DOHH2 (cell line): ENCODE data around the gene LRRC37A.
"Not testable (repeated sequence)": the region's sequence is repeated elsewhere in the genome, so short reads cannot be mapped to it uniquely, and the experiment has no call there.

Source experiments
- H3F3A ChIP-seq: fragments of 200-600 bp; sonication (generic), shearing (Covaris generic); 2 replicates; pipeline ENCODE4 v1.6.0; 2016; ENCODE audit warnings: antibody characterized with exemption, mild to moderate bottlenecking; ENCODE audit not compliant: control insufficient read depth, insufficient read depth
- H3K27ac ChIP-seq: fragments of 200-600 bp; sonication (generic); 2 replicates; pipeline ENCODE4 v1.5.1; 2014; ENCODE audit warnings: low read depth, mild to moderate bottlenecking, low read length, moderate library complexity
- H3K27me3 ChIP-seq: fragments of 200-600 bp; sonication (generic); 2 replicates; pipeline ENCODE4 v1.6.1; 2014; ENCODE audit warnings: mild to moderate bottlenecking, low read length, mixed read lengths; ENCODE audit not compliant: control insufficient read depth
- H3K36me3 ChIP-seq: fragments of 200-600 bp; sonication (generic); 2 replicates; pipeline ENCODE4 v1.6.1; 2014; ENCODE audit warnings: mild to moderate bottlenecking, low read length, moderate library complexity, mixed read lengths; ENCODE audit not compliant: control insufficient read depth
- H3K4me1 ChIP-seq: fragments of 200-600 bp; sonication (generic); 2 replicates; pipeline ENCODE4 v1.6.1; 2014; ENCODE audit warnings: mild to moderate bottlenecking, low read length, mixed read lengths; ENCODE audit not compliant: control insufficient read depth
- H3K4me2 ChIP-seq: fragments of 200-600 bp; sonication (generic); 2 replicates; pipeline ENCODE4 v1.6.0; 2014; ENCODE audit warnings: mild to moderate bottlenecking, low read length, moderate library complexity
- H3K4me3 ChIP-seq: fragments of 200-600 bp; sonication (generic); 2 replicates; pipeline ENCODE4 v1.5.1; 2014; ENCODE audit warnings: mild to moderate bottlenecking, low read length, mixed read lengths
- H3K79me2 ChIP-seq: fragments of 200-600 bp; sonication (generic); 2 replicates; pipeline ENCODE4 v1.6.1; 2014; ENCODE audit warnings: mild to moderate bottlenecking, low read length, mixed read lengths; ENCODE audit not compliant: control insufficient read depth
- H3K9me2 ChIP-seq: fragments of 200-600 bp; sonication (generic); replicated peaks from 2 replicates; pipeline ENCODE4 v1.6.1; 2014; ENCODE audit warnings: mild to moderate bottlenecking, low read length, mixed read lengths; ENCODE audit not compliant: control insufficient read depth
- H3K9me3 ChIP-seq: fragments of 200-600 bp; sonication (generic); 2 replicates; pipeline ENCODE4 v1.6.1; 2014; ENCODE audit warnings: antibody characterized with exemption, low read length, mixed read lengths; ENCODE audit not compliant: control insufficient read depth, insufficient read depth
- H4K20me1 ChIP-seq: fragments of 200-600 bp; sonication (generic); 2 replicates; pipeline ENCODE4 v1.6.0; 2014; ENCODE audit warnings: low read depth, mild to moderate bottlenecking, antibody characterized with exemption, low read length, moderate library complexity; ENCODE audit not compliant: control insufficient read depth, insufficient read depth
- CTCF ChIP-seq: fragments of 200-600 bp; sonication (generic); IDR thresholded peaks from one replicate; pipeline ENCODE4 v1.5.1; 2014; ENCODE audit warnings: antibody characterized with exemption, mild to moderate bottlenecking, low read depth, low read length; ENCODE audit not compliant: poor library complexity, severe bottlenecking

Gene LRRC37A

GRCh38 chr17:46294831-46295230 lies at the start of gene LRRC37A:
Gene LRRC37A (plus strand): TSS chr17:46295131. CDS start chr17:46295134, 3 bp downstream.
- H3K9me3 ChIP-seq, H3K9me2 ChIP-seq, H3K27ac ChIP-seq, H3K36me3 ChIP-seq, H3K27me3 ChIP-seq, H3K79me2 ChIP-seq, H3K4me3 ChIP-seq, H3K4me2 ChIP-seq, H4K20me1 ChIP-seq: not testable (repeated sequence)
- Histone ChIP-seq H3K4me1 (peaks cover 21% of the 10 kb centered on the region), H3F3A (peaks cover 12% of the 10 kb centered on the region)

GRCh38 chr17:46249153-46249552 lies 45.8 kb upstream of the LRRC37A start:
- not testable (repeated sequence) for H3K4me2 ChIP-seq

GRCh38 chr17:46252804-46253203 lies 42.1 kb upstream of the LRRC37A start:
- not testable (repeated sequence) for H3K27me3 ChIP-seq, H4K20me1 ChIP-seq, H3K9me2 ChIP-seq, H3K36me3 ChIP-seq, H3K4me2 ChIP-seq, H3K79me2 ChIP-seq, H3K9me3 ChIP-seq, H3K27ac ChIP-seq, H3K4me3 ChIP-seq, H3F3A ChIP-seq, H3K4me1 ChIP-seq

More at GRCh38 chr17:46249153-46249552, 45.8 kb upstream of the LRRC37A start:
- H4K20me1 ChIP-seq, H3K27me3 ChIP-seq, H3K4me1 ChIP-seq, H3K9me2 ChIP-seq, H3F3A ChIP-seq, H3K4me3 ChIP-seq, H3K36me3 ChIP-seq, H3K27ac ChIP-seq, H3K79me2 ChIP-seq, H3K9me3 ChIP-seq: not testable (repeated sequence)

DNA sequence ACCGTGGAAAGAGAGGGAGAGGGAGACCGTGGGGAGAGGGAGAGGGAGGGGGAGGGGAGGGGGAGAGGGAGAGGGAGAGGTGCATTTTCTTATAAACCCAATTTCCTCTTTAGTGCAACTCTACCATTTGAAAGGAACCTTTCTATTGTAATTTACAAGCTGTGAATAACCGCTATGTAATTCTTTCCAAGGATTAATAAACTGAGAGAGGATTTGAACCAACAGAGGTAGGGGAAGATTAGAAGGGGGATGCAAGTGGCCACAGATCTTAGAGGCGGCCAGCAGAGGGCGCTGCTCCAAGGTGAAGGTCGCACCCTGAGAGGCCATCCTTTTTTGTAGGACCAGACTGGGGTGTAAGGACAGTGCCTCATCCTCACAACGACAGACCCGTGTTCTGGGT lies 41.2 kb upstream of the LRRC37A start:
- Histone ChIP-seq H3K4me3 (peak overlapping the region; percentile 21; the same call in 1 of the 2 replicates), H3K4me2 (peak overlapping the region; percentile 39)
- not testable (repeated sequence) for H3K36me3 ChIP-seq, H3K27me3 ChIP-seq, H3K4me1 ChIP-seq, H4K20me1 ChIP-seq, H3K79me2 ChIP-seq, H3K27ac ChIP-seq, H3F3A ChIP-seq, H3K9me2 ChIP-seq, H3K9me3 ChIP-seq
- peak; percentile 82 for TF ChIP-seq CTCF

DNA sequence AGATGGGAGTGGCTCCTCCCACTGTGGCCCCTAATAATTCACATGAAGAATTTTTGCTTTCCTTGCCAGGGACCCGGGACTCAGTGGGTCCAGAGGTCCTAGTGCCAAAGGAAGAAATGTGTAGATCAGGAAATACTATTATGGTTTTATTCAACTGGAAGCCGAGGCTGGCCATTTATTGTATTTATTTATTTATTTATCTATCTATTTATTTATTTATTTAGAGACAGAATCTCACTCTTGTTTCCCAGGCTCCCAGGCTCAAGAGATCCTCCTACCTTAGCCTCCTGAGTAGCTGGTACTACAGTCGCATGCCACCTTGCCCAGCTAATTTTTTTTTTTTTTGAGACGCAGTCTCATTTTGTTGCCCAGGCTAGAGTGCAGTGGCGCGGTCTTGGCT lies 40.7 kb upstream of the LRRC37A start:
- H3K27ac ChIP-seq, H3K9me2 ChIP-seq, H4K20me1 ChIP-seq, H3F3A ChIP-seq, H3K36me3 ChIP-seq, H3K9me3 ChIP-seq, H3K4me1 ChIP-seq, H3K79me2 ChIP-seq, H3K27me3 ChIP-seq: not testable (repeated sequence)
- Histone ChIP-seq H3K4me3 (peak overlapping the region; percentile 21; the same call in 1 of the 2 replicates), H3K4me2 (peak overlapping the region; percentile 39)

GRCh38 chr17:46256369-46256768 lies 38.6 kb upstream of the LRRC37A start:
- not testable (repeated sequence) for H3K27ac ChIP-seq, H3K79me2 ChIP-seq, H3K4me1 ChIP-seq, H4K20me1 ChIP-seq, H3K4me2 ChIP-seq, H3K27me3 ChIP-seq, H3K4me3 ChIP-seq, H3K9me2 ChIP-seq, H3F3A ChIP-seq, H3K36me3 ChIP-seq, H3K9me3 ChIP-seq

DNA sequence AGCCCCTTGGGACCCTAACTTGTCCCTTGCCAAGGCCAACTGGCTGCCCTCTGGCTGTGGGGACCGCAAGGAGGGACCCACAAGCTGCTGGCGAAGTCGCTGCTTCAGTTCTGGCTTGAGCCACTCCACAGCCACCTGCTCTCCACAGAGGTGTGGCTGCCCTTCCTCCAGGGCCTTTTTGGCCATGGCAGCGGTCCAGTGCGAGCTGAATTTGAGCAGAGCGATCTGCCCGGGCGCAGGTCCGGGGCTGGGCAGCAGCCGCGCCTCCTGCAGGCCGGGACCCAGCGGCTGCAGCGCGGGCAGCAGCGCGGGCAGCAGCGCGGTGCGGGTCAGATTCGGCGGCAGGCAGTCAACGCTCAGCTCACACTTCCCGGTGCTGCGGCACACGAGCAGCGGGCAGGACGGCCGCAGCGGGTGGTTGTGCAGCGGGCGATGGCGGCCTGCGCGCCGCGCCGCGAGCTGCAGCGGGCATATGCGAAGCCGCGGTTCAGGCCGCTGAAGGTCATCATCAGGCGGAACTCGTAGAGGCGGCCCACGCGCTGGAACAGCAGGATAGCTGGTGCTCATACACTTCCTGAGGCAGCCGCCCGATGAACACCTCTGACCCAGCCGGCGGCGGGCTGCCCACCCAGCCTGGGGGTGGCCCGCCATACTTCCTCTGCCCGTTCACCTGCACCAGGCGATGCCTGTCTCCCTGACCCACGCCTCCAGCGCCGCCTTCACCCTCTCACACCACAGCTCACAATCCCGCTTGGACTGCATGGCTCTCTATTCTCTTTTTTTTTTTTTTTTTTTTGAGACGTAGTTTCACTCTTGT lies 34.9 kb upstream of the LRRC37A start:
- H3F3A ChIP-seq: peaks cover 18% of the 10 kb centered on the region
- H3K27me3 ChIP-seq, H3K9me2 ChIP-seq, H3K79me2 ChIP-seq, H3K4me1 ChIP-seq, H3K27ac ChIP-seq, H4K20me1 ChIP-seq, H3K9me3 ChIP-seq, H3K36me3 ChIP-seq: not testable (repeated sequence)
- H3K4me2 ChIP-seq: peak overlapping the region; percentile 75
- H3K4me3 ChIP-seq: peak overlapping the region; percentile 66
